HCT116 (cell line): ENCODE results near the gene FAM181A. TPM values are rescaled to one million over a fixed set of nuclear protein-coding genes. Genes with fewer than 3 reads are reported as not detected.
A peak's percentile ranks its signal among the peaks of the same experiment; 100 is the strongest.

Experiments used
- ATAC-seq: fragments of 200-7000 bp; cut with Tn5 transposase; 2 replicates; pipeline ENCODE4 v1.9.1; 2020; ENCODE audit warnings: mild to moderate bottlenecking, moderate library complexity
- BruUV-seq: library from RNA; stranded (reverse); fragments of 400-500 nt; replicated peaks from 2 replicates; lab custom pipeline; 2021; lab: Mats Ljungman, UMichigan
- CTCF ChIA-PET: fragments of 300-600 bp; sonication (Branson Sonifier 250); formaldehyde crosslinking; loops from one replicate; lab custom pipeline; 2021; ENCODE audit warnings: antibody characterized with exemption; lab: Charles Lee
- POLR2A ChIA-PET: fragments of 300-600, 350-600 bp; sonication (Branson Sonifier 250); formaldehyde crosslinking; loops from one replicate; lab custom pipeline; 2021; ENCODE audit warnings: antibody characterized with exemption; lab: Charles Lee
- RAD21 ChIA-PET, 2 experiments: fragments of 300-600 bp; sonication (Branson Sonifier 250); formaldehyde crosslinking; loops; one replicate each; lab custom pipeline; 2023; ENCODE audit warnings: low total read pairs in 2 of 2; ENCODE audit not compliant: uncharacterized antibody in 2 of 2, unreplicated experiment in 2 of 2, low non-redundant PET in 1 of 2; lab: Charles Lee
- DNase-seq: peaks from one replicate; pipeline ENCODE4 v3.0.0-alpha.2; 2010; ENCODE audit warnings: low read depth, low spot score
- H2AFZ ChIP-seq: fragments of 200-600 bp; shearing (Covaris generic), sonication (generic); 2 replicates; pipeline ENCODE4 v1.6.1; 2017; ENCODE audit warnings: low read depth, mixed run types, mixed read lengths, antibody characterized with exemption, low read length; ENCODE audit not compliant: poor library complexity, severe bottlenecking
- H3K27ac ChIP-seq: 2 replicates; pipeline ENCODE4 v1.5.1; 2012; ENCODE audit warnings: low read depth, low read length
- H3K27me3 ChIP-seq: fragments of 200-600 bp; sonication (generic); 2 replicates; pipeline ENCODE4 v1.6.1; 2016; ENCODE audit warnings: mixed run types, low read length, mixed read lengths; ENCODE audit not compliant: insufficient read depth
- H3K36me3 ChIP-seq, 2 experiments: fragments of 200-500 bp in 1 of 2; fragments of 200-600 bp in 1 of 2; sonication (Bioruptor generic) in 1 of 2; sonication (generic) in 1 of 2; 2 replicates each; pipeline versions ENCODE4 v1.5.1 to v1.6.1; 2014 to 2016; ENCODE audit warnings: low read length in 2 of 2, inconsistent platforms in 1 of 2, mixed read lengths in 1 of 2, mixed run types in 1 of 2; ENCODE audit not compliant: insufficient read depth in 2 of 2, control insufficient read depth in 1 of 2
- H3K4me1 ChIP-seq, 2 experiments: fragments of 200-600 bp in 1 of 2; sonication (generic) in 1 of 2; 2 replicates each; pipeline versions ENCODE4 v1.5.1 to v1.6.1; 2012 to 2017; ENCODE audit warnings: low read length in 2 of 2, inconsistent platforms in 1 of 2, mild to moderate bottlenecking in 1 of 2, mixed read lengths in 1 of 2, mixed run types in 1 of 2, moderate library complexity in 1 of 2; ENCODE audit not compliant: insufficient read depth in 2 of 2, control insufficient read depth in 1 of 2
- H3K4me2 ChIP-seq: fragments of 200-600 bp; sonication (generic); 2 replicates; pipeline ENCODE4 v1.6.1; 2017; ENCODE audit warnings: mixed run types, low read length, mixed read lengths
- H3K4me3 ChIP-seq, 2 experiments: fragments of 200-600 bp in 1 of 2; sonication (generic) in 1 of 2; replicated peaks in 1 of 2; 2 replicates each; pipeline ENCODE4 v1.5.1; 2011 to 2016; ENCODE audit warnings: low read length in 2 of 2, control low read depth in 1 of 2, low read depth in 1 of 2, mild to moderate bottlenecking in 1 of 2, mixed read lengths in 1 of 2, mixed run types in 1 of 2
- H3K79me2 ChIP-seq: fragments of 200-600 bp; sonication (generic); 2 replicates; pipeline ENCODE4 v1.6.1; 2017; ENCODE audit warnings: mild to moderate bottlenecking, mixed run types, low read length, moderate library complexity, mixed read lengths; ENCODE audit not compliant: insufficient read depth
- H3K9ac ChIP-seq: fragments of 200-600 bp; sonication (generic); 2 replicates; pipeline ENCODE4 v1.6.1; 2016; ENCODE audit warnings: low read length, mixed read lengths
- H3K9me2 ChIP-seq: fragments of 200-600 bp; sonication (generic), shearing (Covaris generic); 2 replicates; pipeline ENCODE4 v1.6.1; 2017; ENCODE audit warnings: mixed run types, mild to moderate bottlenecking, moderate library complexity; ENCODE audit not compliant: insufficient read depth
- H3K9me3 ChIP-seq, 2 experiments: fragments of 200-500 bp in 1 of 2; fragments of 200-600 bp in 1 of 2; sonication (Bioruptor generic) in 1 of 2; sonication (generic) in 1 of 2; 2 replicates each; pipeline ENCODE4 v1.6.1; 2014 to 2017; ENCODE audit warnings: low read length in 2 of 2, mixed read lengths in 2 of 2, inconsistent platforms in 1 of 2, low read depth in 1 of 2, mild to moderate bottlenecking in 1 of 2, mixed run types in 1 of 2, moderate library complexity in 1 of 2; ENCODE audit not compliant: control insufficient read depth in 1 of 2, insufficient read depth in 1 of 2
- H4K20me1 ChIP-seq: fragments of 200-600 bp; sonication (generic), shearing (Covaris generic); 2 replicates; pipeline ENCODE4 v1.6.1; 2017; ENCODE audit warnings: mixed run types, mild to moderate bottlenecking, moderate library complexity; ENCODE audit not compliant: insufficient read depth
- CBX3 ChIP-seq: IDR thresholded peaks from 2 replicates; pipeline ENCODE4 v1.6.1; 2012; ENCODE audit warnings: low read depth
- CEBPB ChIP-seq: IDR thresholded peaks from 2 replicates; pipeline ENCODE4 v1.6.1; 2012; ENCODE audit warnings: low read depth
- EGR1 ChIP-seq: IDR thresholded peaks from 2 replicates; pipeline ENCODE4 v1.6.1; 2012; ENCODE audit warnings: low read depth
- EZH2phosphoT487 ChIP-seq: fragments of 200-600 bp; IDR thresholded peaks from 2 replicates; pipeline ENCODE4 v1.6.1; 2018; ENCODE audit warnings: antibody characterized with exemption, borderline replicate concordance
- FOSL1 ChIP-seq: IDR thresholded peaks from 2 replicates; pipeline ENCODE4 v1.6.1; 2012; ENCODE audit warnings: low read depth
- JUND ChIP-seq: IDR thresholded peaks from 2 replicates; pipeline ENCODE4 v1.6.1; 2012
- POLR2A ChIP-seq: IDR thresholded peaks from 2 replicates; pipeline ENCODE4 v1.7.0; 2011; ENCODE audit warnings: borderline replicate concordance; ENCODE audit not compliant: insufficient read depth, insufficient read length; ENCODE audit errors: extremely low read depth
- SIN3A ChIP-seq: IDR thresholded peaks from 2 replicates; pipeline ENCODE4 v1.6.1; 2012; ENCODE audit warnings: low read depth
- SRF ChIP-seq: IDR thresholded peaks from 2 replicates; pipeline ENCODE4 v1.6.1; 2012; ENCODE audit warnings: low read depth
- YY1 ChIP-seq: IDR thresholded peaks from 2 replicates; pipeline ENCODE4 v1.6.1; 2011; ENCODE audit warnings: low read length, low read depth, moderate library complexity, mild to moderate bottlenecking; ENCODE audit not compliant: insufficient replicate concordance; ENCODE audit errors: extremely low read depth
- ZNF274 ChIP-seq: fragments of 200-500 bp; sonication (Bioruptor generic); IDR thresholded peaks from 2 replicates; pipeline ENCODE4 v1.6.1; 2014; ENCODE audit warnings: mild to moderate bottlenecking, low read depth, low read length, inconsistent platforms
- intact Hi-C: fragments of 100-400 bp; cut with micrococcal nuclease; formaldehyde crosslinking; loops from 2 replicates; pipeline ENCODE4 v1.10.0; 2022
- total RNA-seq: library from RNA; stranded (reverse); gene quantifications from one replicate; pipeline ENCODE4 v1.2.1, GENCODE V29; 2021; ENCODE audit not compliant: unreplicated experiment
- TF ChIP-seq, protein P1 (sequence below): IDR thresholded peaks from 2 replicates; pipeline ENCODE4 v1.6.1; 2012; ENCODE audit warnings: low read depth
- TF ChIP-seq, protein P2 (sequence below): IDR thresholded peaks from 2 replicates; pipeline ENCODE4 v1.6.1; 2012
- TF ChIP-seq, protein P3 (sequence below): IDR thresholded peaks from 2 replicates; pipeline ENCODE4 v1.6.1; 2012
- TF ChIP-seq, protein P4 (sequence below), 3 experiments: fragments of 200-600 bp in 1 of 3; sonication (generic) in 1 of 3; IDR thresholded peaks in 2 of 3; conservative IDR thresholded peaks in 1 of 3; 2 replicates each; pipeline ENCODE4 v1.5.1; 2012 to 2017; ENCODE audit warnings: low read depth in 2 of 3, low read length in 2 of 3, antibody characterized with exemption in 1 of 3, borderline replicate concordance in 1 of 3, control low read depth in 1 of 3, mild to moderate bottlenecking in 1 of 3, mixed read lengths in 1 of 3, mixed run types in 1 of 3, moderate library complexity in 1 of 3; ENCODE audit not compliant: insufficient read depth in 1 of 3

Gene FAM181A
- total RNA-seq, 1 experiment from 2014 or later = not detected

DNA sequence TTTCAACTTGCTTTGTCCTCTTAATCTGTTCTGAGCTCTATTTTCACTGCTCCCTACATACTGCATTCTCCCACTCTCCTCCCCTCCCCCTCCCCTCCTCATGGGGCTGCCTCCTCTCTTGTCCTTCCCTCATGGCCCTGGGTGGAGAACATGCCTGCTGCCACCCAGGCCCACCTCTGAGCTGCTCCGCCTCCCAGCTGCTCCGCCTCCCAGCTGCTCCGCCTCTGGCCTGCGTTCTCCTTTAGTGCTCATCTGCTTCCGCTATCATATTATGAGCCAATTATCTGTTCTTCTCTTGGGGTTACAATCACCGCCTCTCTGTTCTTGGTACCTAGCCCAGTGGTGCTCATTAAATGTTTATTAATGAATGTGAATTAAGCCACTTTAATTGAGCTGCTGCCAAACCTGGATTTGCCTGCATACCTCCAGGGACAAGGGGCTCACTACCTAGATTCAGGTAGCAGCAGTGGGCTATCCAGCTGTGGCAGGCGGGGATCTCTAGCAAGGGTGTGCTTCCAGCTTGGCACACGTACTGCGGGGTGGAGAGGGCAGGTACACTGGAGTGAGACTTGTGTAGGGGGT, 32.0 kb upstream of the FAM181A start:
- H3K4me2 ChIP-seq = no peak overlapping the region
- H4K20me1 ChIP-seq = no peaks in the 10 kb centered on the region
- H3K36me3 ChIP-seq = no peaks in the 10 kb centered on the region
- no peak overlapping the region for H2AFZ ChIP-seq
- ChIA-PET RAD21 (no interaction called here), POLR2A (no interaction called here), CTCF (interaction anchor here (0.8 to 1.6 kb wide), 3 partner anchors 8 to 45 kb away, joined by 4 to 8 read pairs (median 4); no protein-coding TSS in a partner anchor)
- DNase-seq (no peak), ATAC-seq (peak; percentile 76)
- TF ChIP-seq EZH2phosphoT487 (no peak), JUND (no peak), YY1 (no peak), SRF (no peak), CBX3 (no peak), FOSL1 (no peak), POLR2A (no peak), EGR1 (no peak), CEBPB (no peak), SIN3A (no peak), ZNF274 (no peak)
- TF ChIP-seq, protein P1, sequence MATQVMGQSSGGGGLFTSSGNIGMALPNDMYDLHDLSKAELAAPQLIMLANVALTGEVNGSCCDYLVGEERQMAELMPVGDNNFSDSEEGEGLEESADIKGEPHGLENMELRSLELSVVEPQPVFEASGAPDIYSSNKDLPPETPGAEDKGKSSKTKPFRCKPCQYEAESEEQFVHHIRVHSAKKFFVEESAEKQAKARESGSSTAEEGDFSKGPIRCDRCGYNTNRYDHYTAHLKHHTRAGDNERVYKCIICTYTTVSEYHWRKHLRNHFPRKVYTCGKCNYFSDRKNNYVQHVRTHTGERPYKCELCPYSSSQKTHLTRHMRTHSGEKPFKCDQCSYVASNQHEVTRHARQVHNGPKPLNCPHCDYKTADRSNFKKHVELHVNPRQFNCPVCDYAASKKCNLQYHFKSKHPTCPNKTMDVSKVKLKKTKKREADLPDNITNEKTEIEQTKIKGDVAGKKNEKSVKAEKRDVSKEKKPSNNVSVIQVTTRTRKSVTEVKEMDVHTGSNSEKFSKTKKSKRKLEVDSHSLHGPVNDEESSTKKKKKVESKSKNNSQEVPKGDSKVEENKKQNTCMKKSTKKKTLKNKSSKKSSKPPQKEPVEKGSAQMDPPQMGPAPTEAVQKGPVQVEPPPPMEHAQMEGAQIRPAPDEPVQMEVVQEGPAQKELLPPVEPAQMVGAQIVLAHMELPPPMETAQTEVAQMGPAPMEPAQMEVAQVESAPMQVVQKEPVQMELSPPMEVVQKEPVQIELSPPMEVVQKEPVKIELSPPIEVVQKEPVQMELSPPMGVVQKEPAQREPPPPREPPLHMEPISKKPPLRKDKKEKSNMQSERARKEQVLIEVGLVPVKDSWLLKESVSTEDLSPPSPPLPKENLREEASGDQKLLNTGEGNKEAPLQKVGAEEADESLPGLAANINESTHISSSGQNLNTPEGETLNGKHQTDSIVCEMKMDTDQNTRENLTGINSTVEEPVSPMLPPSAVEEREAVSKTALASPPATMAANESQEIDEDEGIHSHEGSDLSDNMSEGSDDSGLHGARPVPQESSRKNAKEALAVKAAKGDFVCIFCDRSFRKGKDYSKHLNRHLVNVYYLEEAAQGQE = no peak
- TF ChIP-seq, protein P2, sequence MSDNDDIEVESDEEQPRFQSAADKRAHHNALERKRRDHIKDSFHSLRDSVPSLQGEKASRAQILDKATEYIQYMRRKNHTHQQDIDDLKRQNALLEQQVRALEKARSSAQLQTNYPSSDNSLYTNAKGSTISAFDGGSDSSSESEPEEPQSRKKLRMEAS = no peak
- TF ChIP-seq, protein P3, sequence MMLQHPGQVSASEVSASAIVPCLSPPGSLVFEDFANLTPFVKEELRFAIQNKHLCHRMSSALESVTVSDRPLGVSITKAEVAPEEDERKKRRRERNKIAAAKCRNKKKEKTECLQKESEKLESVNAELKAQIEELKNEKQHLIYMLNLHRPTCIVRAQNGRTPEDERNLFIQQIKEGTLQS = no peak
- TF ChIP-seq, protein P4, sequence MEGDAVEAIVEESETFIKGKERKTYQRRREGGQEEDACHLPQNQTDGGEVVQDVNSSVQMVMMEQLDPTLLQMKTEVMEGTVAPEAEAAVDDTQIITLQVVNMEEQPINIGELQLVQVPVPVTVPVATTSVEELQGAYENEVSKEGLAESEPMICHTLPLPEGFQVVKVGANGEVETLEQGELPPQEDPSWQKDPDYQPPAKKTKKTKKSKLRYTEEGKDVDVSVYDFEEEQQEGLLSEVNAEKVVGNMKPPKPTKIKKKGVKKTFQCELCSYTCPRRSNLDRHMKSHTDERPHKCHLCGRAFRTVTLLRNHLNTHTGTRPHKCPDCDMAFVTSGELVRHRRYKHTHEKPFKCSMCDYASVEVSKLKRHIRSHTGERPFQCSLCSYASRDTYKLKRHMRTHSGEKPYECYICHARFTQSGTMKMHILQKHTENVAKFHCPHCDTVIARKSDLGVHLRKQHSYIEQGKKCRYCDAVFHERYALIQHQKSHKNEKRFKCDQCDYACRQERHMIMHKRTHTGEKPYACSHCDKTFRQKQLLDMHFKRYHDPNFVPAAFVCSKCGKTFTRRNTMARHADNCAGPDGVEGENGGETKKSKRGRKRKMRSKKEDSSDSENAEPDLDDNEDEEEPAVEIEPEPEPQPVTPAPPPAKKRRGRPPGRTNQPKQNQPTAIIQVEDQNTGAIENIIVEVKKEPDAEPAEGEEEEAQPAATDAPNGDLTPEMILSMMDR (IDR thresholded peaks at IDR 0.05 in 2 of 3, conservative IDR thresholded peaks at IDR 0.05 in 1 of 3; ENCODE audit: borderline replicate concordance in 1 of 3, insufficient read depth in 1 of 3, low read depth in 2 of 3, low read length in 2 of 3) = no peak
- H3K4me3 ChIP-seq = no peak overlapping the region
- no peaks in the 10 kb centered on the region for H3K79me2 ChIP-seq
- BruUV-seq = no TSS peak
- intact Hi-C loops = no loop called here
- H3K27ac ChIP-seq = no peak overlapping the region
- H3K9ac ChIP-seq = no peak overlapping the region
- no peaks in the 10 kb centered on the region for H3K27me3 ChIP-seq
- no peaks in the 10 kb centered on the region for H3K9me3 ChIP-seq
- H3K4me1 ChIP-seq = peaks cover 2 to 6% of the 10 kb centered on the region in 2 experiments; a peak in 2 of 4 replicates
- no peaks in the 10 kb centered on the region for H3K9me2 ChIP-seq
